HepG2 (cell line): ENCODE measurements around the gene MXI1. TPM values are rescaled to one million over a fixed set of nuclear protein-coding genes. Genes with fewer than 3 reads are reported as not detected.

Experiments
- FOXK1 ChIP-seq: sonication (generic); formaldehyde crosslinking; IDR thresholded peaks from 2 replicates; pipeline ENCODE4 v1.4.0; 2020; ENCODE audit warnings: low read depth, missing genetic modification reagents, borderline replicate concordance
- FOXO1 ChIP-seq: sonication (generic); formaldehyde crosslinking; IDR thresholded peaks from 2 replicates; pipeline ENCODE4 v1.4.0; 2020; ENCODE audit warnings: missing genetic modification reagents
- FOXP1 ChIP-seq, 2 experiments: fragments of 450-650 bp in 1 of 2; IDR thresholded peaks; 2 replicates each; pipeline ENCODE4 v1.6.1; 2017 to 2018; ENCODE audit warnings: antibody characterized with exemption in 1 of 2
- KAT8 ChIP-seq: IDR thresholded peaks from 2 replicates; pipeline ENCODE4 v1.6.1; 2016; ENCODE audit warnings: missing genetic modification reagents, missing compliant biosample characterization
- MIER2 ChIP-seq: IDR thresholded peaks from 2 replicates; pipeline ENCODE4 v1.6.1; 2016; ENCODE audit warnings: missing biosample characterization, missing genetic modification reagents
- MIXL1 ChIP-seq: IDR thresholded peaks from 2 replicates; pipeline ENCODE4 v1.6.1; 2016
- NFE2 ChIP-seq: sonication (generic); formaldehyde crosslinking; IDR thresholded peaks from 2 replicates; pipeline ENCODE4 v1.4.0; 2020; ENCODE audit warnings: missing genetic modification reagents
- RFX1 ChIP-seq: fragments of 450-650 bp; IDR thresholded peaks from 2 replicates; pipeline ENCODE4 v1.6.1; 2017
- SIN3B ChIP-seq: fragments of 150-350 bp; IDR thresholded peaks from 2 replicates; pipeline ENCODE4 v1.6.1; 2014; ENCODE audit warnings: low read length
- SYNCRIP ChIP-seq: fragments of 200-400 bp; formaldehyde crosslinking; IDR thresholded peaks from 2 replicates; pipeline ENCODE4 v1.6.1; 2018; ENCODE audit warnings: mild to moderate bottlenecking, low read depth, low read length; ENCODE audit not compliant: insufficient read depth
- TBP ChIP-seq: sonication (generic); formaldehyde crosslinking; IDR thresholded peaks from 2 replicates; pipeline ENCODE4 v1.5.0; 2020; ENCODE audit warnings: missing genetic modification reagents
- TOPORS ChIP-seq: sonication (generic); formaldehyde crosslinking; IDR thresholded peaks from 2 replicates; pipeline ENCODE4 v1.8.0; 2023; ENCODE audit warnings: mild to moderate bottlenecking, missing genetic modification reagents
- ZFP82 ChIP-seq: sonication (generic); formaldehyde crosslinking; IDR thresholded peaks from 2 replicates; pipeline ENCODE4 v1.5.1; 2020; ENCODE audit warnings: mild to moderate bottlenecking, missing genetic modification reagents, borderline replicate concordance
- ZNF292 ChIP-seq: sonication (generic); formaldehyde crosslinking; IDR thresholded peaks from 2 replicates; pipeline ENCODE4 v1.8.1; 2022; ENCODE audit warnings: mild to moderate bottlenecking, low read depth, missing genetic modification reagents, borderline replicate concordance
- polyA plus RNA-seq, 8 experiments: library from polyadenylated mRNA; depleted of rRNA in 3 of 8; stranded (reverse) in 7 of 8; unstranded in 1 of 8; fragments of >200 nt; fragmentation: Illumina TruSeq in 4 of 8; extraction: Trizol in 4 of 8; gene quantifications; 2 replicates each; pipeline versions ENCODE4 v1.2.1 to v1.2.3, GENCODE V29; 2011 to 2016; ENCODE audit warnings: low read depth in 4 of 8, missing spikeins in 1 of 8, mixed read lengths in 1 of 8; ENCODE audit not compliant: insufficient read depth in 1 of 8
- total RNA-seq, 5 experiments: library from RNA; depleted of rRNA; stranded (reverse); fragments of >200 nt; fragmentation: Illumina TruSeq; extraction: Trizol; gene quantifications; 2 replicates each; pipeline ENCODE4 v1.2.3, GENCODE V29; 2016; ENCODE audit warnings: low read depth in 1 of 5
- TF ChIP-seq, protein P1 (sequence below), 2 experiments: sonication (generic) in 1 of 2; formaldehyde crosslinking in 1 of 2; IDR thresholded peaks; 2 replicates each; pipeline versions ENCODE4 v1.4.0 to v1.6.1; 2016 to 2020; ENCODE audit warnings: borderline replicate concordance in 1 of 2, low read depth in 1 of 2, mild to moderate bottlenecking in 1 of 2, missing genetic modification reagents in 1 of 2
- TF ChIP-seq, protein P2 (sequence below): sonication (generic); formaldehyde crosslinking; IDR thresholded peaks from 2 replicates; pipeline ENCODE4 v1.8.0; 2022; ENCODE audit warnings: mild to moderate bottlenecking, missing genetic modification reagents, moderate library complexity
- TF ChIP-seq, protein P3 (sequence below): conservative IDR thresholded peaks from 2 replicates; pipeline ENCODE4 v1.6.1; 2018; ENCODE audit warnings: missing genetic modification reagents
- TF ChIP-seq, protein P4 (sequence below): sonication (generic); formaldehyde crosslinking; IDR thresholded peaks from 2 replicates; pipeline ENCODE4 v1.8.1; 2022; ENCODE audit warnings: mild to moderate bottlenecking, missing genetic modification reagents
- TF ChIP-seq, protein P5 (sequence below): sonication (generic); formaldehyde crosslinking; IDR thresholded peaks from 2 replicates; pipeline ENCODE4 v1.4.0; 2020; ENCODE audit warnings: missing genetic modification reagents

The MXI1 gene
- total and polyA plus RNA-seq, 2 of the 13 experiments (the other 11 are each of a cell fraction or from before 2014, with no cell fraction given): 6.6 to 22.0 TPM

DNA sequence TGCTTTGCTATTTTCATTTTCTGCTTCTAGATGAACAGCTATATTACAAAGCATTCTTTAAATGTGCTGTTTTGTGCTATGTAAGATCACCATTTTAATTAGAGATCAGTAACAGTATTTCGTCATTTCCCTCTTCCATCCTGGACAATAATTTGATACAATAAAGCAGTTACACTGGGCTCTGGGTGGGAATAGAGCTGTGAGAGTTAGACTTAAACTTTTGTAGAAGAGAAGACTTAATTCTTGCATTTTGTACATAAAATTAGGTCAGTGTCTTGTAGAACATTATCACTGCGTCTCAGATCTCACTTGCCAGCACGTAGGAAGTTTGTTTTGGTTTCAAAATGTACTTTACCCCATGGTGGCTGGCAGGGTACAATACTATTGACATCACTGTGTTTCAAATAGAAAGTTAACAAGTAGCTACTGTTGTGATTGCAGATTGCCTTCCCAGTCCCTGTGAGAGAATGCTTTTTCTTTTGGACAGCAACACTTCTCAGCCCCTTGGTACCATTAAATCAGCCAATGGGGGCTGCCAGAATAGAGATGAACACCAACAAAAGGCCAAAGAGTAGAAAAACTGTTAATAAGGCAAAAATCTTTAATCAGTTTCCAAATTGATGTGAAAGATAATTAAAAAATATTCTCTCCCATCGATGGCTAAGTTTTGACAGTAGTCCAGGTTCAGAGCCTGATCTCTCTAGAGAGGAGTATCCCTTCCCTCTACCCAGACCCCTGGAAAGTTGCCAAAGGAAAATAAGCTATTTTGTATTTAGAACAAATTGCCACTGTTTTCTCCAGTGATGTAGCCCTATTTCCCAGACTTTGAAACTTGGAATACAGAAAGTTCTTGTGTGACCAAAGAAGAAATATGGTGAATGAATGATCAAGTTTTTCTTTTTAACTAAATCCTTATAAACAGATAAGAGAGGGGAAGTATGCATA, 62.2 kb downstream of the MXI1 start (continued):
- TF ChIP-seq, protein P1, sequence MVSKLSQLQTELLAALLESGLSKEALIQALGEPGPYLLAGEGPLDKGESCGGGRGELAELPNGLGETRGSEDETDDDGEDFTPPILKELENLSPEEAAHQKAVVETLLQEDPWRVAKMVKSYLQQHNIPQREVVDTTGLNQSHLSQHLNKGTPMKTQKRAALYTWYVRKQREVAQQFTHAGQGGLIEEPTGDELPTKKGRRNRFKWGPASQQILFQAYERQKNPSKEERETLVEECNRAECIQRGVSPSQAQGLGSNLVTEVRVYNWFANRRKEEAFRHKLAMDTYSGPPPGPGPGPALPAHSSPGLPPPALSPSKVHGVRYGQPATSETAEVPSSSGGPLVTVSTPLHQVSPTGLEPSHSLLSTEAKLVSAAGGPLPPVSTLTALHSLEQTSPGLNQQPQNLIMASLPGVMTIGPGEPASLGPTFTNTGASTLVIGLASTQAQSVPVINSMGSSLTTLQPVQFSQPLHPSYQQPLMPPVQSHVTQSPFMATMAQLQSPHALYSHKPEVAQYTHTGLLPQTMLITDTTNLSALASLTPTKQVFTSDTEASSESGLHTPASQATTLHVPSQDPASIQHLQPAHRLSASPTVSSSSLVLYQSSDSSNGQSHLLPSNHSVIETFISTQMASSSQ (IDR thresholded peaks at IDR 0.05; ENCODE audit: low read depth): no peak
- TF ChIP-seq, protein P1 (CRISPR knock-in tag; IDR thresholded peaks at IDR 0.05; ENCODE audit: borderline replicate concordance): no peak
- TF ChIP-seq NFE2 (CRISPR knock-in tag) (no peak), ZNF292 (CRISPR knock-in tag) (peak; percentile 65; the same call in 1 of the 2 replicates), MIER2 (CRISPR knock-in tag) (peak; percentile 60; the same call in 1 of the 2 replicates), ZFP82 (no peak), FOXP1 (IDR thresholded peaks at IDR 0.05) (no peak), FOXP1 (CRISPR knock-in tag; IDR thresholded peaks at IDR 0.05) (peak; percentile 51; the same call in 1 of the 2 replicates), RFX1 (no peak), TBP (CRISPR knock-in tag) (no peak), SIN3B (no peak), FOXO1 (CRISPR knock-in tag) (peak; percentile 50; the same call in 1 of the 2 replicates), MIXL1 (CRISPR knock-in tag) (peak; percentile 41; the same call in 1 of the 2 replicates), TOPORS (no peak), FOXK1 (CRISPR knock-in tag) (peak; percentile 51; the same call in 1 of the 2 replicates), KAT8 (CRISPR knock-in tag) (peak; percentile 47; the same call in 1 of the 2 replicates), SYNCRIP (no peak)
- TF ChIP-seq, protein P2, sequence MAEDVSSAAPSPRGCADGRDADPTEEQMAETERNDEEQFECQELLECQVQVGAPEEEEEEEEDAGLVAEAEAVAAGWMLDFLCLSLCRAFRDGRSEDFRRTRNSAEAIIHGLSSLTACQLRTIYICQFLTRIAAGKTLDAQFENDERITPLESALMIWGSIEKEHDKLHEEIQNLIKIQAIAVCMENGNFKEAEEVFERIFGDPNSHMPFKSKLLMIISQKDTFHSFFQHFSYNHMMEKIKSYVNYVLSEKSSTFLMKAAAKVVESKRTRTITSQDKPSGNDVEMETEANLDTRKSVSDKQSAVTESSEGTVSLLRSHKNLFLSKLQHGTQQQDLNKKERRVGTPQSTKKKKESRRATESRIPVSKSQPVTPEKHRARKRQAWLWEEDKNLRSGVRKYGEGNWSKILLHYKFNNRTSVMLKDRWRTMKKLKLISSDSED (CRISPR knock-in tag): no peak
- TF ChIP-seq, protein P3, sequence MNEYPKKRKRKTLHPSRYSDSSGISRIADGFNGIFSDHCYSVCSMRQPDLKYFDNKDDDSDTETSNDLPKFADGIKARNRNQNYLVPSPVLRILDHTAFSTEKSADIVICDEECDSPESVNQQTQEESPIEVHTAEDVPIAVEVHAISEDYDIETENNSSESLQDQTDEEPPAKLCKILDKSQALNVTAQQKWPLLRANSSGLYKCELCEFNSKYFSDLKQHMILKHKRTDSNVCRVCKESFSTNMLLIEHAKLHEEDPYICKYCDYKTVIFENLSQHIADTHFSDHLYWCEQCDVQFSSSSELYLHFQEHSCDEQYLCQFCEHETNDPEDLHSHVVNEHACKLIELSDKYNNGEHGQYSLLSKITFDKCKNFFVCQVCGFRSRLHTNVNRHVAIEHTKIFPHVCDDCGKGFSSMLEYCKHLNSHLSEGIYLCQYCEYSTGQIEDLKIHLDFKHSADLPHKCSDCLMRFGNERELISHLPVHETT (CRISPR knock-in tag): no peak
- TF ChIP-seq, protein P4, sequence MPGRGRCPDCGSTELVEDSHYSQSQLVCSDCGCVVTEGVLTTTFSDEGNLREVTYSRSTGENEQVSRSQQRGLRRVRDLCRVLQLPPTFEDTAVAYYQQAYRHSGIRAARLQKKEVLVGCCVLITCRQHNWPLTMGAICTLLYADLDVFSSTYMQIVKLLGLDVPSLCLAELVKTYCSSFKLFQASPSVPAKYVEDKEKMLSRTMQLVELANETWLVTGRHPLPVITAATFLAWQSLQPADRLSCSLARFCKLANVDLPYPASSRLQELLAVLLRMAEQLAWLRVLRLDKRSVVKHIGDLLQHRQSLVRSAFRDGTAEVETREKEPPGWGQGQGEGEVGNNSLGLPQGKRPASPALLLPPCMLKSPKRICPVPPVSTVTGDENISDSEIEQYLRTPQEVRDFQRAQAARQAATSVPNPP: no peak
- TF ChIP-seq, protein P5, sequence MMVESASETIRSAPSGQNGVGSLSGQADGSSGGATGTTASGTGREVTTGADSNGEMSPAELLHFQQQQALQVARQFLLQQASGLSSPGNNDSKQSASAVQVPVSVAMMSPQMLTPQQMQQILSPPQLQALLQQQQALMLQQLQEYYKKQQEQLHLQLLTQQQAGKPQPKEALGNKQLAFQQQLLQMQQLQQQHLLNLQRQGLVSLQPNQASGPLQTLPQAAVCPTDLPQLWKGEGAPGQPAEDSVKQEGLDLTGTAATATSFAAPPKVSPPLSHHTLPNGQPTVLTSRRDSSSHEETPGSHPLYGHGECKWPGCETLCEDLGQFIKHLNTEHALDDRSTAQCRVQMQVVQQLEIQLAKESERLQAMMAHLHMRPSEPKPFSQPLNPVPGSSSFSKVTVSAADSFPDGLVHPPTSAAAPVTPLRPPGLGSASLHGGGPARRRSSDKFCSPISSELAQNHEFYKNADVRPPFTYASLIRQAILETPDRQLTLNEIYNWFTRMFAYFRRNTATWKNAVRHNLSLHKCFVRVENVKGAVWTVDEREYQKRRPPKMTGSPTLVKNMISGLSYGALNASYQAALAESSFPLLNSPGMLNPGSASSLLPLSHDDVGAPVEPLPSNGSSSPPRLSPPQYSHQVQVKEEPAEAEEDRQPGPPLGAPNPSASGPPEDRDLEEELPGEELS (CRISPR knock-in tag): peak; percentile 43; the same call in 1 of the 2 replicates
